CD4-positive, alpha-beta T cell treated with Interleukin-6 for 4 hours (primary cell): Measurements from ENCODE around the gene IGHMBP2.

Experiments used
- DNase-seq: peaks from one replicate; pipeline ENCODE4 v3.0.0-alpha.2; 2020; ENCODE audit warnings: mixed read lengths

The IGHMBP2 gene

GRCh38 chr11:68928136-68928880, 24.6 kb downstream of the IGHMBP2 start:
- no peak for DNase-seq

DNA sequence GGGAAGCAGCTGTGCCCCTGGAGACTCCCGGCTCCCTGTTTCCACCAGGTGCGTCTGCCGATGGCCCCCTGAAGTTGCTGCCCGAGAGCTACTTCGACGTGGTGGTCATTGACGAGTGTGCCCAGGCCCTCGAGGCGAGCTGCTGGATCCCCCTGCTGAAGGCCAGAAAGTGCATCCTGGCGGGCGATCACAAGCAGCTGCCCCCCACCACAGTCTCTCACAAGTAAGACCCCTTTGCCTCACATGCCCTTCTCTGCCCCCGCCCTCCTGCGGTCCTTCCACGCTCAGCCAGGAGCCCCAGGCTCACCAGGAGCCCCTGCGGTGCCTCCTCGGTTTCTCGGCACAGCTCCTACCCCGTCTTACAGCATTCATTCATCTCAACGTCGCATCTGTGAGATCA, 25.4 kb downstream of the IGHMBP2 start:
- DNase-seq, result no peak

DNA sequence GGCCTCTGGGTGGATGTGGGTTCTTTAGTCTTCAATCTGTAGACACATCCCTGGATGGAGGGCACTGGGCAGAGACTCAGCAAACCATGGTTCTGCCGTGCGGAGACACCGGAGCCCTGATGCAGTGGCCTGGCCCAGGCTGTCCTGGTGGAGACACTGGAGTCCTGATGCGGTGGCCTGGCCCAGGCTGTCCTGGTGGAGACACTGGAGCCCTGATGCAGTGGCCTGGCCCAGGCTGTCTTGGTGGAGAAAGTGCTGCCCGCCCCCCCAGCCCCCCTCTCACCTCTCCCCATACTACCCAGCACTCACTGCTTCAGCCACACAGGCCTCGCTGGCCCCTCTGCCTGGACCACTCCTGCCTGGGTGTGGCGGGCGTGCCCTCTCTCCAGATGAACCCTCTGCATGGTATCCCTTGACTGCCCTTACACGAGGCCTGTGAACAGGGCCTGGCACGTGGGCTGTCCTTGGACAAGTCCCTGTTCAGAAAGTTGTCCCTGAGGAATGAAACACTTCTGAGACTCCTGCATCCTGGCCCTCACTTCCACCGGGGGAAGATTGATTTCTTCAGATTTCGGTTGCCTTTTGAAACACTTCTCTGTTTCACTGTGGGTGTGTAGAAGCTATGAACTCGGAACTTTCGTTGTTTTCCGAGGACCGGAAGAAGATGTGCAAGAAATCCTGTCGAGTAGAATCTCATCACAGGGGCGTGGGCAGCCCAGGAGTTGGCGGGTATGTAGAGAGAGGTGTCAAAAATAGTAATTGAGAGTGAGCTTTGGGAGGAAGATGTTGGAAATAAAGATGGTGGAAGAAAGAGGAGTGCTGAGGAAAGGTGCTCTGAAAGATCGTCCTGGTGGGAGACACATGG, 26.2 kb downstream of the IGHMBP2 start:
- no peak for DNase-seq

DNA sequence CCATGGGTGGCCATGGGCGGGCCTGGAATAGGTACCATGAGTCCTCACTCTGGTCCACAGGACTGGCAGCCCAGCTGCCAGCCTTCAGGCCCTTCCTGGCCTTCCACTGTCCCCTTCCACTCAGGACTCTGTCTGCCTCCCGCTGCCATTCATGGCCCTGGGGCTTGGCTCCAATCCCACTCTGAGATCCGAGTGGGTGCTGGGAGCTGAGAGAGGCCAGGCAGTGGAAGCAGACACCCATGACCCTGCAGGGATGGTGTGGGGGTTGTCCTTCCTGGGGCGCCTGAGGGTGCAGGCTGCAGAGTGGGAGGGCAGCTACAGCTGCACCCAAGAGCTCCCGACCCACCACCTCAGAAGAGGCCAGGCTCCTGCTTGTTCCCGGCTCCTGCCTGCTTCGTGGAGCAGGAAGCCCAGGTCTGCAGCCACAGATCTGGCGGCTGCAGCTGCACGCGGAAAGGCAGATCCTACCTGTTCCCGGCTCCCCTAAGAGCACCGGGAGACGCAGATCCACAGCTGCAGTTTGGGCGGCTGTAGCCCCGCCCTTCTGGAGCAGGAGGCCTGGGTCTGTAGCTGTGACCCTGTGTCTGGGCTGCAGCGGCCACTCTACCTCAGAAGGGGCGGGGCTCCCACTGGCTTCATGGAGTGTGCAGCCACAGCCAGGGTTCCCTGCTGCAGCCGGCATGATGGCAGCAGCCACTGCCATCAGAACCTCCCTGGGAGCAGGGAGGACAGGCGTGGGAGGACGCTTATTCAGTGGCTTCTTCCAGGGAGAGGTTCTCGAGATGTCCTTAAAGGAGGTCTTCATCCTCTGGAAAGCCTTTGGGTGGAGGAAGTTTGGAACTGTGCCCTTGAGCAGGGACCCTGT, 27.5 kb downstream of the IGHMBP2 start:
- DNase-seq, result no peak

GRCh38 chr11:68931911-68932310, 28.2 kb downstream of the IGHMBP2 start:
- DNase-seq, result no peak

DNA sequence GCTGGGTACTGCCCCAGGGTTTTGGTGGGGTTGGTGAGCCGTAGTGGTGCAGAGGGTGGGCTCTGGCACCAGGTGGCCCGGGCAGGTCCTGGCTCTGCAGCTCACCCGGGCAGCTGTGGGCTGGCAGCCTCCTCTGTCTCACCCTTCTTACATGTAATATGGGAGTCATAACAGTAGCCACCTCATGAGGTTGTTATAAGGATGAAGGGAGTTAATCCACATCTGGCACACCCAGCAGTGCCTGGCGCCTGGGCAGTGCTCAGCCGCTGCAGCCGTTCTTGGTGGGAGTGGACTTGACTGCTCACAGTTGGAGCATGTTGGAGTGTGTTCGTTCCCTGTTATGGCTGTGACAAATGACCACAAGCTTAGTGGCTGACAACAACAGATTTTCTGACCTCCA, 28.7 kb downstream of the IGHMBP2 start:
- DNase-seq, result no peak

- DNase-seq, result no peak
Observed at GRCh38 chr11:68932933-68933577, 29.4 kb downstream of the IGHMBP2 start.

DNA sequence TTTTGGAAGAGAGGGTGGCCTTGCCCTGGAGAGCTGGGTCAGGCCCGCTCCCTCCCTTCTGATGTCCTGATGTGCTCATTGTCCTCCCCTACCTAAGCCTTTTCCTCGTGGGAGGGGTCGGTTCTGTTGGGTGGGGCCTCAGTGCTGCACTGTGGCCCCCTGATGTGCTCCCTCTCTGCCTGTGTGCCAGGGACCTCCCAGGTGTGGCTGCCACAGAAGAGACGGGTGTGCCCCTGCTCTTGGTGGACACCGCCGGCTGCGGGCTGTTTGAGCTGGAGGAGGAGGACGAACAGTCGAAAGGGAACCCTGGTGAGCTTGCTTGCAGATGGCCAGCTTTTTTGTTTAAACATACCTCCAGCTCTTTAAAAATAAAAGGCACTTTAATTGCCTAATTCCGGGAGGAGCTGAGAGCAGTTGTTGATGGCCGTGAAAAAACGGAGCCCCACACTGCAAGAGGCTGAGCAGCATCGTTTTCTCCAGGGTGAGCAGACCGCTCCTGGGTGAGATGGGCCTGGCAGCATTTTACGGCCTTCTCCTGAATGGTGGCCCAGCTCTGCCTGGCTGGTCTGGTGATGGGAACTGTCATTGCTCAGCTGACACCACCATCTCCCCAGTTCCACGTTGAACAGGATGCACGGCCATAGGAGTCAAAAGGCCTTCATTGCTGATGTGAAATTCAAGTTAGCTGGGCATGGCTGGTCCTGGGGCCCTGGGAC, 30.1 kb downstream of the IGHMBP2 start:
- DNase-seq, result no peak

DNA sequence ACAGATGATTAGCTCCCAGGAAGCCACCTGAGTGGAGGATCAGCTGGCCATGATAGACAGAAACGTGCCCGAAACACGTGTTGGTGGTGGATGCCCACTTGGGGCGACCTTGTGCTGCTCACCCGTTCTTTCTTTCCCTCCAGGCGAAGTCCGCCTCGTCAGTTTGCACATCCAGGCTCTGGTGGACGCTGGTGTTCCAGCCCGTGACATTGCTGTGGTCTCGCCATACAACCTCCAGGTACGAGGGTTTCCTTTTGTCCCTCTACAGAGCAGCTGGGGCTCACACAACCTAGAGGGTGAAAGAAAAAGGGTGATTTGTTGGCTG, 30.6 kb downstream of the IGHMBP2 start:
- DNase-seq, result no peak

GRCh38 chr11:68934666-68935065, 31.0 kb downstream of the IGHMBP2 start:
- no peak for DNase-seq

- DNase-seq, result no peak
Observed at GRCh38 chr11:68935066-68935465, 31.4 kb downstream of the IGHMBP2 start.

- no peak for DNase-seq
Observed at GRCh38 chr11:68935516-68936357, 32.0 kb downstream of the IGHMBP2 start.

- no peak for DNase-seq
Observed at GRCh38 chr11:68936358-68936636, 32.6 kb downstream of the IGHMBP2 start.

DNA sequence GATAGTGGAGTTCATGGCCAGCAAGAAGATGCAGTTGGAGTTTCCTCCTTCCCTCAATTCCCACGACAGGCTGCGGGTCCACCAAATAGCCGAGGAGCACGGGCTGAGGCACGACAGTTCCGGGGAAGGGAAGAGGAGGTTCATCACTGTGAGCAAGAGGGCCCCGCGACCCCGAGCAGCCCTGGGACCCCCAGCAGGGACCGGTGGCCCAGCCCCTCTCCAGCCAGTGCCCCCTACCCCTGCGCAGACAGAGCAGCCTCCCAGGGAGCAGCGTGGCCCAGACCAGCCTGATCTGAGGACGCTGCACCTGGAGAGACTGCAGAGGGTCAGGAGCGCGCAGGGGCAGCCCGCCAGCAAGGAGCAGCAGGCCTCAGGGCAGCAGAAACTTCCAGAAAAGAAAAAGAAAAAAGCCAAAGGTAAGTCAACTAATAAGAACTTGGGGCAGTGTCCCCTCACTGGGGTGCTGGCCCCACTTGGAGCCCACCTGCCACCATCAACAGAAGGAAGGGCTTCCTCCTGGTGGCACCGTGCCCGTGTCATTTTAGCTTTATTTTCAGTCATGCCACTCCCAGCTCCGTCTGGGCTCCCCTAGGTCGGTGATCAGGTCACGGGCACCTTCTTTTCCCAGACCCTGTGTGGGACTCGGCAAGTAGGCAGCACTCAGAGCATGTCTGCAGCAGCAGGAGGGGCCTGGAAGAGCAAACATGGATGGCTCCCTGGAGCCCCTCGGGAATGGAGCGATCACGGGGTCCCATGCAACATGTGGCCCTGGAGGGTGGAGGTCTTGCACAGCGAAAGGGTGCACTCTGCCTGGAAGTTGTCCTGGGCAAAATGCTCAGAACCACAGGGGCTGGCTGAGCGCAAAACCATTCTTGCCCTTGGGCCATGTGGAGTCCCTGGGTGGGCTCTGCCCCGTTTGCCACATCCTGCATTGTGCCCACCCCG, 33.3 kb downstream of the IGHMBP2 start:
- DNase-seq, result no peak

GRCh38 chr11:68938088-68938487, 34.4 kb downstream of the IGHMBP2 start:
- no peak for DNase-seq

DNA sequence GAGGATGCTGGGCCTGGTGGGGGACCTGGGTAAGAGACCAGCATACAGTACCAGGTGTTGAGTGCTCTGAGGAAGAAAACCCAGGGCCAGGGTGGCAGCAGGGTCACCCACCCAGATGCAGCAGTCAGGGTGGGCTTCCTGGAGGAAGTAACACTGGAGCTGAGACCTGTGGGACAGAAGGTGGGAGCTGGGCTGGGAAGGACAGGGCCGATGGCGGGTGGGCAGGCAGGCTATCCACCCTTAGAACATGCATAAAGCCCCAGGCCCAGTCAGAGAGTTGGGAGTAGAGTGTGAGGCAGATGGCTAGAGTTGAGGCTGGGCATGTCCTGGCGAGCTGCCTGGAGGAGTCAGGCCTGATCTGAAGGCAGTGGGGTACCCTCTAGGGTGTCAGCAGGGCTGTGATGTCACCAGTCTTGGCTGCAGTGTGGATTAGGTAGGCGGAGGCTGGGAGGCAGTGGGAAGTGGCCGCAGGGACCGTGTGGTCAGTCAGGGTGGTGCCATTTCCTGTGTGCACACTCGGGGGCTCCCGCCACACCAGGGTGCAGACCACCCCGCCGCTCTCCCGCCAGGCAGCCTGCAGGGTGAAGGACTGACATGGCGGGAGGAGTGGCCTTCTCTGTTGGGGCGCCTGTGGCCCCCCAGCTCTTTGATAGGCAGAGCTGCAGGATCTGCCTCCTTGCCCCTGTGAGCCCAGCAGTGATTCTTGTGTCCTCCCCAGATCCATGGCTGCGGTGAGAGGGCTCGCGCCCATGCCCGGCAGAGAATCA, 35.3 kb downstream of the IGHMBP2 start:
- no peak for DNase-seq

GRCh38 chr11:68939583-68940555, 36.2 kb downstream of the IGHMBP2 start:
- no peak for DNase-seq

- no peak for DNase-seq
Observed at GRCh38 chr11:68940651-68941323, 37.1 kb downstream of the IGHMBP2 start.
